A549 treated with AZD2906 at 1 μM for 4 hours (cell line): Measurements from ENCODE around the gene UBR7. TPM values are rescaled to one million over a fixed set of nuclear protein-coding genes. Genes with fewer than 3 reads are reported as not detected.

ENCODE experiments used
- total RNA-seq: library from RNA; stranded (reverse); fragments of 200-300 nt; extraction: Qiagen RNA extraction; gene quantifications from 5 replicates; pipeline ENCODE4 v1.2.3, GENCODE V29; 2022

The UBR7 gene
- total RNA-seq: 22.8 to 35.0 TPM (median 24.2 TPM) in 5 replicates

GRCh38 chr14:93206793-93207467, at the start of gene UBR7, which contains the start of gene GON7:
UBR7 (plus strand) TSS chr14:93207256; CDS start chr14:93207292, 36 bp downstream.
GON7 (minus strand) TSS chr14:93207065; CDS start chr14:93207037, 28 bp downstream.

GRCh38 chr14:93184391-93185348, 22.4 kb upstream of the UBR7 start, which contains the start of the genes LYSET and MOAP1:
LYSET (plus strand) TSS chr14:93185317; CDS start chr14:93185406, 89 bp downstream.
MOAP1 (minus strand) TSS chr14:93184897; CDS start chr14:93184242, 655 bp downstream.

Other genes with a start within 250 kb of the UBR7 start
- 50.1 to 63.0 TPM (median 61.0 TPM) in 5 replicates for gene ITPK1, start 91.3 kb upstream of the UBR7 start, total RNA-seq
- 11.3 to 14.0 TPM (median 13.5 TPM) in 5 replicates for gene MOAP1, start 22.4 kb upstream of the UBR7 start, total RNA-seq
- gene LYSET, start 21.9 kb upstream of the UBR7 start, total RNA-seq: 32.4 to 35.7 TPM (median 34.9 TPM) in 5 replicates
- 13.7 to 16.2 TPM (median 15.3 TPM) in 5 replicates for gene GON7, start 191 bp upstream of the UBR7 start, total RNA-seq
- 10.5 to 12.1 TPM (median 10.8 TPM) in 5 replicates for gene BTBD7, start 125.8 kb downstream of the UBR7 start, total RNA-seq
- gene COX8C, start 139.9 kb downstream of the UBR7 start, total RNA-seq: not detected in 5 replicates
- 0.01 to 0.02 TPM (median 0.02 TPM) in 5 replicates for gene UNC79, start 223.7 kb downstream of the UBR7 start, total RNA-seq